Adipocyte (in vitro differentiated cells): ENCODE measurements around the gene SLITRK3.
"Not testable (repeated sequence)": the region's sequence is repeated elsewhere in the genome, so short reads cannot be mapped to it uniquely, and the experiment has no call there.

Experiments
- DNase-seq: peaks from one replicate; pipeline ENCODE4 v3.0.0-alpha.2; 2015; ENCODE audit warnings: low read depth
- H3K27me3 ChIP-seq: replicated peaks from 2 replicates; pipeline ENCODE4 v1.7.0; 2013; ENCODE audit warnings: mild to moderate bottlenecking, low read length, moderate library complexity; ENCODE audit not compliant: control insufficient read depth, insufficient read depth
- H3K36me3 ChIP-seq: 2 replicates; pipeline ENCODE4 v1.7.0; 2013; ENCODE audit warnings: low read length, mild to moderate bottlenecking, moderate library complexity; ENCODE audit not compliant: control insufficient read depth, insufficient read depth, severe bottlenecking
- H3K4me1 ChIP-seq: 2 replicates; pipeline ENCODE4 v1.7.0; 2013; ENCODE audit warnings: mild to moderate bottlenecking, low read length, moderate library complexity; ENCODE audit not compliant: control insufficient read depth, insufficient read depth
- H3K4me3 ChIP-seq: 2 replicates; pipeline ENCODE4 v1.7.0; 2013; ENCODE audit warnings: mild to moderate bottlenecking, low read length, moderate library complexity
- H3K9ac ChIP-seq: 2 replicates; pipeline ENCODE4 v1.7.0; 2013; ENCODE audit warnings: mild to moderate bottlenecking, low read length, moderate library complexity
- H3K9me3 ChIP-seq: 2 replicates; pipeline ENCODE4 v1.7.0; 2013; ENCODE audit warnings: mild to moderate bottlenecking, low read length, moderate library complexity; ENCODE audit not compliant: control insufficient read depth

The SLITRK3 gene

DNA sequence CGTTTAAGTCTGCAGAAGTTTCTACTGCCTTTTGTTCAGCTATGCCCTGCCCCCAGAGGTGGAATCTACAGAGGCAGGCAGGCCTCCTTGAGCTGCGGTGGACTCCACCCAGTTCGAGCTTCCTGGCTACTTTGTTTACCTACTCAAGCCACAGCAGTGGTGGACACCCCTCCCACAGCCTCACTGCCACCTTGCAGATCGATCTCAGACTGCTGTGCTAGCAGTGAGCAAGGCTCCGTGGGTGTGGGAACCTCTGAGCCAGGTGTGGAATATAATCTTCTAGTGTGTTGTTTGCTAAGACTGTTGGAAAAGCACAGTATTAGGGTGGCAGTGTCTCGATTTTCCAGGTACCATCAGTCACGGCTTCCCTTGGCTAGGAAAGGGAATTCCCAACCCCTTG, 56.3 kb downstream of the SLITRK3 start:
- not testable (repeated sequence) for H3K27me3 ChIP-seq, DNase-seq, H3K4me3 ChIP-seq, H3K9ac ChIP-seq, H3K36me3 ChIP-seq, H3K9me3 ChIP-seq, H3K4me1 ChIP-seq
